Upper lobe of right lung (tissue), 1 donor: ENCODE measurements around the gene IL1RAPL1. TPM values are rescaled to one million over a fixed set of nuclear protein-coding genes. Genes with fewer than 3 reads are reported as not detected.

Source experiments
- ATAC-seq: fragments of 200-7000 bp; cut with Tn5 transposase; one replicate; pipeline ENCODE4 v1.9.1; 2020; ENCODE audit warnings: mild to moderate bottlenecking, moderate library complexity
- DNase-seq: peaks from one replicate; pipeline ENCODE4 v3.0.0-alpha.2; 2020
- H3K27ac ChIP-seq: fragments of 200-600 bp; one replicate; pipeline ENCODE4 v1.8.0; 2022
- H3K27me3 ChIP-seq: fragments of 200-600 bp; one replicate; pipeline ENCODE4 v1.8.0; 2022; ENCODE audit warnings: mild to moderate bottlenecking
- H3K36me3 ChIP-seq: fragments of 200-600 bp; one replicate; pipeline ENCODE4 v1.8.0; 2022
- H3K4me1 ChIP-seq: fragments of 200-600 bp; one replicate; pipeline ENCODE4 v1.8.0; 2022
- H3K4me3 ChIP-seq: fragments of 200-600 bp; one replicate; pipeline ENCODE4 v1.8.0; 2022; ENCODE audit warnings: mild to moderate bottlenecking
- H3K9me3 ChIP-seq: fragments of 200-600 bp; one replicate; pipeline ENCODE4 v1.8.0; 2022
- intact Hi-C: fragments of 100-400 bp; cut with DNase I; formaldehyde crosslinking; loops from one replicate; pipeline ENCODE4 v1.11.0; 2022
- total RNA-seq: library from RNA; stranded (reverse); fragmentation: NEBNext Ultra II Directional; extraction: Animal tissue kit (Norgen Biotek cat#: 25700); gene quantifications from one replicate; pipeline ENCODE4 v1.2.1, GENCODE V29; 2021
- TF ChIP-seq, protein P1 (sequence below): fragments of 200-600 bp; IDR thresholded peaks from one replicate; pipeline ENCODE4 v1.8.0; 2022; ENCODE audit warnings: antibody characterized with exemption
- donor health status: DM: no; HTN: yes; CAD: no; lungs with severe emphysema.

Gene IL1RAPL1
- total RNA-seq, 1 donor from 2014 or later: not detected

- TF ChIP-seq, protein P1, sequence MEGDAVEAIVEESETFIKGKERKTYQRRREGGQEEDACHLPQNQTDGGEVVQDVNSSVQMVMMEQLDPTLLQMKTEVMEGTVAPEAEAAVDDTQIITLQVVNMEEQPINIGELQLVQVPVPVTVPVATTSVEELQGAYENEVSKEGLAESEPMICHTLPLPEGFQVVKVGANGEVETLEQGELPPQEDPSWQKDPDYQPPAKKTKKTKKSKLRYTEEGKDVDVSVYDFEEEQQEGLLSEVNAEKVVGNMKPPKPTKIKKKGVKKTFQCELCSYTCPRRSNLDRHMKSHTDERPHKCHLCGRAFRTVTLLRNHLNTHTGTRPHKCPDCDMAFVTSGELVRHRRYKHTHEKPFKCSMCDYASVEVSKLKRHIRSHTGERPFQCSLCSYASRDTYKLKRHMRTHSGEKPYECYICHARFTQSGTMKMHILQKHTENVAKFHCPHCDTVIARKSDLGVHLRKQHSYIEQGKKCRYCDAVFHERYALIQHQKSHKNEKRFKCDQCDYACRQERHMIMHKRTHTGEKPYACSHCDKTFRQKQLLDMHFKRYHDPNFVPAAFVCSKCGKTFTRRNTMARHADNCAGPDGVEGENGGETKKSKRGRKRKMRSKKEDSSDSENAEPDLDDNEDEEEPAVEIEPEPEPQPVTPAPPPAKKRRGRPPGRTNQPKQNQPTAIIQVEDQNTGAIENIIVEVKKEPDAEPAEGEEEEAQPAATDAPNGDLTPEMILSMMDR: no peak
- ATAC-seq (no peak), DNase-seq (no peak)
- intact Hi-C loops: no loop called here
- Histone ChIP-seq H3K27ac (no peak overlapping the region), H3K4me1 (no peaks in the 10 kb centered on the region), H3K27me3 (no peaks in the 10 kb centered on the region), H3K4me3 (no peak overlapping the region), H3K9me3 (no peaks in the 10 kb centered on the region), H3K36me3 (no peaks in the 10 kb centered on the region)
These were observed 1225.9 kb downstream of the IL1RAPL1 start for GRCh38 chrX:29813174-29813573.

DNA sequence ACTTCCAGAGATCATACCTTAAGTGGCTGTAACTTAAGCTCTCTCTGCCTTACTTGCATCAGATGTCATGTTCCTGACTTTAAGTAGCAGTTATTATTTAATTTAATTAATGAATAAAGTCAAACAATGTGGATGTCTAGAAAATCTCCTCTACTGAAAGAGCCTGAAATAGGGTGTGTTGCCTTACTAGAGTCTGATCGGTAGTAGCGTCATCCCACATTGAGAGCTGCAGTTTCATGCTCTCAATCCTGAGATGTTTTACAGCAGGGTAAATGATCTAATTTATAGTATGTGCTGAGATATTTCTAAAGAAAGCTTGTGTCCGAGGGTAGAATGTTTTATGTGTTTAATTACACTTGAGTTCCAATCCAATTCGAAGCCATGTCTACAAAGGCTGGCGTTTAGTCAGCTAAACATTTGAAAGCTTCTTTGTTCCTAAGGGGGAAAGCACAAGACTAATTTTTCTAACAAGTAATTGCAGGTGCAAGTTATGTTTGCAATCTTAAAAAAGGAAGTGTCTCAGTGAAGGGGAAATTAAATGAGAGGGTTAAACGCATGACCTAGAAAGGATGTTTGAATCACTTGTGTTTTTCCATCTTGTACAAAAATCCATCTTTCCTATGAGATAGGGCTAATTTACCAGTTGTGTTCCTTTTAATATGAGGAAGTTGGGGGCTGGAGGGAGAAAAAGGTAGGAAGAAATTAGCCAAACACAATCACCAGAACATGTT lies 1237.1 kb downstream of the IL1RAPL1 start:
- no peak overlapping the region for H3K27ac ChIP-seq
- DNase-seq (no peak), ATAC-seq (no peak)
- H3K27me3 ChIP-seq: no peaks in the 10 kb centered on the region
- no peaks in the 10 kb centered on the region for H3K9me3 ChIP-seq
- TF ChIP-seq, protein P1: no peak
- no peak overlapping the region for H3K4me3 ChIP-seq
- no peaks in the 10 kb centered on the region for H3K4me1 ChIP-seq
- intact Hi-C loops: no loop called here
- H3K36me3 ChIP-seq: no peaks in the 10 kb centered on the region

- TF ChIP-seq, protein P1: no peak
- intact Hi-C loops: no loop called here
- no peaks in the 10 kb centered on the region for H3K27me3 ChIP-seq
- no peak for DNase-seq
- no peak overlapping the region for H3K27ac ChIP-seq
- ATAC-seq: no peak
- H3K4me3 ChIP-seq: no peak overlapping the region
- no peaks in the 10 kb centered on the region for H3K9me3 ChIP-seq
- no peaks in the 10 kb centered on the region for H3K4me1 ChIP-seq
- no peaks in the 10 kb centered on the region for H3K36me3 ChIP-seq
These were observed 1239.5 kb downstream of the IL1RAPL1 start for GRCh38 chrX:29826742-29827141.

GRCh38 chrX:29834311-29834710 lies 1247.1 kb downstream of the IL1RAPL1 start:
- ATAC-seq (no peak), DNase-seq (no peak)
- intact Hi-C loops: no loop called here
- Histone ChIP-seq H3K4me1 (no peaks in the 10 kb centered on the region), H3K36me3 (no peaks in the 10 kb centered on the region), H3K4me3 (no peak overlapping the region), H3K27ac (no peak overlapping the region), H3K27me3 (no peaks in the 10 kb centered on the region), H3K9me3 (no peaks in the 10 kb centered on the region)
- TF ChIP-seq, protein P1: no peak

GRCh38 chrX:29834764-29835163 lies 1247.5 kb downstream of the IL1RAPL1 start:
- DNase-seq: no peak
- TF ChIP-seq, protein P1: no peak
- H3K27me3 ChIP-seq: no peaks in the 10 kb centered on the region

DNA sequence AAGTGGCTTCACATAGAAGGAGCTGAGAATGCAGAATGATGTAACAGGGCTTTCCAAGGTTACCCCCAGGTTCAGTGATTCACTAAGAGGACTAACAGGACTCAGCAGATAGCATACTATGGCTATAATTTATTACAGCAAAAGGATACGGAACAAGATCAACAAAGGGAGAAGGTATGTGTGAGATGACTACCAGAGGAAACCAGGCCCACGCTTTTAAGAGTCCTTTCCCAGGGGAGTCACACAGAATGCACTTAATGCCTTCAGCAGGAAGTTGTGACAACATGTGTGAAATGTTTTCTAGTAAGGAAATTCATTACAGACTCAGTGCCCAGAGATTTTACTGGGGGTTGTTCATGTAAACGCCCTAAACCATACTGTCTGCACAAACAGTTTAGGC lies 1254.5 kb downstream of the IL1RAPL1 start:
- no peak overlapping the region for H3K4me3 ChIP-seq

More at GRCh38 chrX:29834764-29835163, 1247.5 kb downstream of the IL1RAPL1 start:
- H3K4me1 ChIP-seq: no peaks in the 10 kb centered on the region
- ATAC-seq: no peak
- intact Hi-C loops: no loop called here
- no peak overlapping the region for H3K27ac ChIP-seq
- H3K36me3 ChIP-seq: no peaks in the 10 kb centered on the region
- H3K4me3 ChIP-seq: no peak overlapping the region
- H3K9me3 ChIP-seq: no peaks in the 10 kb centered on the region

More for the DNA sequence above, 1254.5 kb downstream of the IL1RAPL1 start:
- no peak overlapping the region for H3K27ac ChIP-seq
- no peaks in the 10 kb centered on the region for H3K36me3 ChIP-seq
- ATAC-seq: no peak
- H3K27me3 ChIP-seq: no peaks in the 10 kb centered on the region
- TF ChIP-seq, protein P1: no peak
- intact Hi-C loops: no loop called here
- H3K4me1 ChIP-seq: no peaks in the 10 kb centered on the region
- no peak for DNase-seq
- no peaks in the 10 kb centered on the region for H3K9me3 ChIP-seq
